GM23338 (cell line): ENCODE results near the gene LSM3. TPM values are rescaled to one million over a fixed set of nuclear protein-coding genes. Genes with fewer than 3 reads are reported as not detected.

Experiments used
- ATAC-seq: fragments of 200-7000 bp; cut with Tn5 transposase; 3 replicates; pipeline ENCODE4 v1.9.1; 2020
- DNase-seq: peaks from one replicate; pipeline ENCODE4 v3.0.0-alpha.2; 2015; ENCODE audit warnings: low spot score
- H2AFZ ChIP-seq: fragments of 200-600 bp; sonication (generic); 2 replicates; pipeline ENCODE4 v1.8.0; 2016; ENCODE audit warnings: antibody characterized with exemption, mild to moderate bottlenecking, moderate library complexity
- H3F3A ChIP-seq: fragments of 200-600 bp; sonication (generic); replicated peaks from 2 replicates; pipeline ENCODE4 v1.8.0; 2017; ENCODE audit warnings: antibody characterized with exemption, mixed run types, low read depth
- H3K27ac ChIP-seq: fragments of 200-600 bp; sonication (generic); 2 replicates; pipeline ENCODE4 v1.6.1; 2016; ENCODE audit warnings: low read depth
- H3K27me3 ChIP-seq: fragments of 200-600 bp; sonication (generic); 2 replicates; pipeline ENCODE4 v1.8.0; 2016; ENCODE audit warnings: mild to moderate bottlenecking, mixed run types, moderate library complexity; ENCODE audit not compliant: insufficient read depth
- H3K36me3 ChIP-seq: fragments of 200-600 bp; sonication (generic); 2 replicates; pipeline ENCODE4 v1.8.0; 2016; ENCODE audit warnings: mild to moderate bottlenecking; ENCODE audit not compliant: insufficient read depth
- H3K4me1 ChIP-seq: fragments of 200-600 bp; sonication (generic); 2 replicates; pipeline ENCODE4 v1.8.0; 2016; ENCODE audit warnings: mild to moderate bottlenecking, moderate library complexity; ENCODE audit not compliant: insufficient read depth
- H3K4me2 ChIP-seq: fragments of 200-600 bp; sonication (generic); 2 replicates; pipeline ENCODE4 v1.7.1; 2017; ENCODE audit warnings: mixed run types
- H3K4me3 ChIP-seq: fragments of 200-600 bp; sonication (generic); 2 replicates; pipeline ENCODE4 v1.6.1; 2016; ENCODE audit warnings: mixed run types
- H3K79me2 ChIP-seq: fragments of 200-600 bp; sonication (generic); replicated peaks from 2 replicates; pipeline ENCODE4 v1.8.0; 2017; ENCODE audit warnings: mild to moderate bottlenecking; ENCODE audit not compliant: insufficient read depth
- H3K9me2 ChIP-seq: fragments of 200-600 bp; sonication (generic); 2 replicates; pipeline ENCODE4 v1.8.0; 2017; ENCODE audit not compliant: insufficient read depth
- H4K20me1 ChIP-seq: fragments of 200-600 bp; sonication (generic); replicated peaks from 2 replicates; pipeline ENCODE4 v1.8.0; 2017; ENCODE audit warnings: mild to moderate bottlenecking; ENCODE audit not compliant: insufficient read depth
- H3K27ac Mint-ChIP-seq: 2 replicates; pipeline ENCODE4 v1.8.0; 2020; ENCODE audit warnings: inconsistent platforms, mild to moderate bottlenecking, moderate library complexity, mixed read lengths
- H3K27me3 Mint-ChIP-seq: 3 replicates; pipeline ENCODE4 v1.8.0; 2022; ENCODE audit warnings: low read depth, mild to moderate bottlenecking, moderate library complexity, mixed read lengths, inconsistent platforms; ENCODE audit not compliant: insufficient read depth, poor library complexity
- H3K36me3 Mint-ChIP-seq: 3 replicates; pipeline ENCODE4 v1.8.0; 2021; ENCODE audit warnings: low read depth, mild to moderate bottlenecking, inconsistent platforms, moderate library complexity, mixed read lengths
- H3K4me1 Mint-ChIP-seq: 3 replicates; pipeline ENCODE4 v1.8.0; 2020; ENCODE audit warnings: mild to moderate bottlenecking, inconsistent platforms, mixed read lengths
- H3K4me3 Mint-ChIP-seq: 3 replicates; pipeline ENCODE4 v1.8.0; 2021; ENCODE audit warnings: moderate library complexity, mild to moderate bottlenecking, inconsistent platforms, mixed read lengths
- H3K9me3 Mint-ChIP-seq: 3 replicates; pipeline ENCODE4 v1.8.0; 2020; ENCODE audit warnings: moderate library complexity, mild to moderate bottlenecking, inconsistent platforms, mixed read lengths
- CREB1 ChIP-seq: fragments of 250-450 bp; sonication (Bioruptor Pico); IDR thresholded peaks from 2 replicates; pipeline ENCODE4 v1.5.0; 2020; ENCODE audit warnings: low read depth, mild to moderate bottlenecking, moderate library complexity
- CTCF ChIP-seq, 2 experiments: fragments of 200-600 bp in 1 of 2; sonication (generic) in 1 of 2; conservative IDR thresholded peaks; 2 replicates each; pipeline versions ENCODE4 v1.5.1 to v1.6.1; 2016 to 2017; ENCODE audit warnings: antibody characterized with exemption in 2 of 2, low read depth in 2 of 2, mild to moderate bottlenecking in 2 of 2, moderate library complexity in 1 of 2
- EZH2 ChIP-seq: fragments of 200-600 bp; sonication (generic); IDR thresholded peaks from one replicate; pipeline ENCODE4 v1.8.0; 2017; ENCODE audit warnings: antibody characterized with exemption, mild to moderate bottlenecking, low read depth; ENCODE audit not compliant: unreplicated experiment
- EZH2phosphoT487 ChIP-seq: fragments of 200-600 bp; sonication (generic); IDR thresholded peaks from one replicate; pipeline ENCODE4 v1.8.1; 2018; ENCODE audit warnings: antibody characterized with exemption; ENCODE audit not compliant: unreplicated experiment
- NANOG ChIP-seq: IDR thresholded peaks from 2 replicates; pipeline ENCODE4 v1.6.1; 2016; ENCODE audit warnings: antibody characterized with exemption, borderline replicate concordance
- POLR2AphosphoS5 ChIP-seq: IDR thresholded peaks from 2 replicates; pipeline ENCODE4 v1.6.1; 2016; ENCODE audit warnings: antibody characterized with exemption, low read depth
- REST ChIP-seq: IDR thresholded peaks from one replicate; pipeline ENCODE4 v1.6.1; 2018; ENCODE audit warnings: antibody characterized with exemption; ENCODE audit not compliant: unreplicated experiment
- STAT1 ChIP-seq: IDR thresholded peaks from one replicate; pipeline ENCODE4 v1.6.1; 2016; ENCODE audit warnings: antibody characterized with exemption; ENCODE audit not compliant: unreplicated experiment
- ZNF114 ChIP-seq: fragments of 250-450 bp; sonication (Bioruptor Pico); IDR thresholded peaks from 2 replicates; pipeline ENCODE4 v1.5.0; 2020; ENCODE audit warnings: mild to moderate bottlenecking, moderate library complexity
- polyA plus RNA-seq: library from polyadenylated mRNA; unstranded; fragments of >200 nt; fragmentation: Nextera tagmentation; extraction: Ambion mirVana; gene quantifications from 2 replicates; pipeline ENCODE4 v1.2.1, GENCODE V29; 2016
- total RNA-seq: library from RNA; depleted of rRNA; stranded (reverse); fragments of >200 nt; shearing (Covaris generic); gene quantifications from 2 replicates; pipeline ENCODE4 v1.2.3, GENCODE V29; 2014

The LSM3 gene
- total and polyA plus RNA-seq, 2 experiments from 2014 or later = 20.1 to 71.5 TPM

GRCh38 chr3:14210290-14210688, 31.7 kb downstream of the LSM3 start:
- H3K9me3 Mint-ChIP-seq = no peaks in the 10 kb centered on the region
- H3K36me3 Mint-ChIP-seq = no peaks in the 10 kb centered on the region
- H3K4me2 ChIP-seq = no peak overlapping the region
- no peak for ATAC-seq
- H3K4me3 ChIP-seq = no peak overlapping the region
- no peaks in the 10 kb centered on the region for H3K9me2 ChIP-seq
- TF ChIP-seq STAT1 (no peak), ZNF114 (CRISPR knock-in tag) (no peak), EZH2 (no peak), POLR2AphosphoS5 (no peak), EZH2phosphoT487 (no peak)
- peaks cover 3% of the 10 kb centered on the region; the same call in 2 of the 3 replicates for H3K4me1 Mint-ChIP-seq
- H3K4me1 ChIP-seq = no peaks in the 10 kb centered on the region; the same call in 1 of the 2 replicates
- no peaks in the 10 kb centered on the region for H3K27me3 Mint-ChIP-seq
- no peaks in the 10 kb centered on the region for H3K36me3 ChIP-seq
- H2AFZ ChIP-seq = no peak overlapping the region
- no peaks in the 10 kb centered on the region for H3F3A ChIP-seq
- H4K20me1 ChIP-seq = no peaks in the 10 kb centered on the region
- no peak overlapping the region for H3K27ac ChIP-seq
- no peaks in the 10 kb centered on the region for H3K27me3 ChIP-seq
- H3K4me3 Mint-ChIP-seq = no peak overlapping the region
- H3K27ac Mint-ChIP-seq = no peak overlapping the region
- no peaks in the 10 kb centered on the region for H3K79me2 ChIP-seq
- no peak for DNase-seq

GRCh38 chr3:14210843-14211594, 32.4 kb downstream of the LSM3 start:
- no peaks in the 10 kb centered on the region for H3K79me2 ChIP-seq
- Mint-ChIP-seq H3K27me3 (no peaks in the 10 kb centered on the region), H3K36me3 (no peaks in the 10 kb centered on the region), H3K4me3 (no peak overlapping the region), H3K4me1 (peaks cover 3% of the 10 kb centered on the region; the same call in 2 of the 3 replicates), H3K27ac (no peak overlapping the region), H3K9me3 (no peaks in the 10 kb centered on the region)
- DNase-seq = no peak
- H3K27me3 ChIP-seq = no peaks in the 10 kb centered on the region
- ATAC-seq = no peak
- H3F3A ChIP-seq = no peaks in the 10 kb centered on the region
- no peaks in the 10 kb centered on the region; the same call in 1 of the 2 replicates for H3K4me1 ChIP-seq
- H3K36me3 ChIP-seq = no peaks in the 10 kb centered on the region
- no peak overlapping the region for H3K4me3 ChIP-seq
- H2AFZ ChIP-seq = no peak overlapping the region
- no peak overlapping the region for H3K4me2 ChIP-seq
- H3K27ac ChIP-seq = no peak overlapping the region
- no peaks in the 10 kb centered on the region for H4K20me1 ChIP-seq
- H3K9me2 ChIP-seq = no peaks in the 10 kb centered on the region
- no peak for TF ChIP-seq CREB1 (CRISPR knock-in tag)
- TF ChIP-seq CTCF (conservative IDR thresholded peaks at IDR 0.05; ENCODE audit: low read depth in 2 of 2) = no peak
- no peak for TF ChIP-seq POLR2AphosphoS5
- TF ChIP-seq EZH2 = no peak
- TF ChIP-seq NANOG = no peak
- no peak for TF ChIP-seq STAT1
- no peak for TF ChIP-seq REST
